ENCODE results near the gene KCNG2. TPM values are rescaled to one million over a fixed set of nuclear protein-coding genes. Genes with fewer than 3 reads are reported as not detected.

The KCNG2 gene
- total RNA-seq, 2 experiments from 2014 or later: not detected

GRCh38 chr18:79802298-79802697 is 4.6 kb downstream of the KCNG2 start:
- POLR2A ChIA-PET: no interaction called here
- H3K9me3 Mint-ChIP-seq: no peaks in the 10 kb centered on the region
- DNase-seq: no peak

GRCh38 chr18:79803611-79804051 is 5.9 kb downstream of the KCNG2 start:
- no peaks in the 10 kb centered on the region for H3K36me3 Mint-ChIP-seq (ENCODE audit: low read depth)
- H3K4me3 Mint-ChIP-seq: no peak overlapping the region
- H3K4me1 Mint-ChIP-seq: peaks cover 14% of the 10 kb centered on the region
- no peaks in the 10 kb centered on the region for H3K9me3 Mint-ChIP-seq
- ChIA-PET CTCF (no interaction called here), POLR2A (no interaction called here)
- H3K27me3 Mint-ChIP-seq: peaks cover 15% of the 10 kb centered on the region
- DNase-seq: no peak
- H3K27ac Mint-ChIP-seq: no peak overlapping the region

More at GRCh38 chr18:79802298-79802697, 4.6 kb downstream of the KCNG2 start:
- Mint-ChIP-seq H3K27ac (no peak overlapping the region), H3K36me3 (ENCODE audit: low read depth) (no peaks in the 10 kb centered on the region), H3K27me3 (peaks cover 17% of the 10 kb centered on the region), H3K4me1 (peaks cover 15% of the 10 kb centered on the region), H3K4me3 (no peak overlapping the region)
- CTCF ChIA-PET: no interaction called here

- no peaks in the 10 kb centered on the region for H3K36me3 Mint-ChIP-seq (ENCODE audit: low read depth)
- no peak overlapping the region for H3K27ac Mint-ChIP-seq
- no peaks in the 10 kb centered on the region for H3K9me3 Mint-ChIP-seq
- no peak for DNase-seq
- H3K27me3 Mint-ChIP-seq: peaks cover 10% of the 10 kb centered on the region
- ChIA-PET POLR2A (no interaction called here), CTCF (no interaction called here)
- H3K4me1 Mint-ChIP-seq: peaks cover 13% of the 10 kb centered on the region
- H3K4me3 Mint-ChIP-seq: no peak overlapping the region
Observed at GRCh38 chr18:79804130-79804787, 6.5 kb downstream of the KCNG2 start.

- Mint-ChIP-seq H3K4me3 (no peak overlapping the region), H3K27ac (no peak overlapping the region)
- CTCF ChIA-PET: interaction anchor here (0.6 kb wide), 2 partner anchors 99 to 417 kb away, joined by 4 to 5 read pairs; no protein-coding TSS in a partner anchor
Observed at GRCh38 chr18:79805211-79805887, 7.6 kb downstream of the KCNG2 start.

GRCh38 chr18:79805926-79806487 is 8.3 kb downstream of the KCNG2 start:
- Mint-ChIP-seq H3K9me3 (no peaks in the 10 kb centered on the region), H3K27me3 (no peaks in the 10 kb centered on the region), H3K27ac (no peak overlapping the region), H3K4me1 (peaks cover 6% of the 10 kb centered on the region), H3K4me3 (no peak overlapping the region), H3K36me3 (ENCODE audit: low read depth) (no peaks in the 10 kb centered on the region)
- ChIA-PET CTCF (no interaction called here), POLR2A (no interaction called here)
- no peak for DNase-seq

More at GRCh38 chr18:79805211-79805887, 7.6 kb downstream of the KCNG2 start:
- POLR2A ChIA-PET: no interaction called here
- no peak for DNase-seq
- Mint-ChIP-seq H3K9me3 (no peaks in the 10 kb centered on the region), H3K4me1 (peaks cover 6% of the 10 kb centered on the region), H3K36me3 (ENCODE audit: low read depth) (no peaks in the 10 kb centered on the region), H3K27me3 (no peaks in the 10 kb centered on the region)

GRCh38 chr18:79806976-79807841 is 9.5 kb downstream of the KCNG2 start:
- no peak overlapping the region for H3K27ac Mint-ChIP-seq
- no peak for DNase-seq

GRCh38 chr18:79809482-79810192 is 11.9 kb downstream of the KCNG2 start:
- Mint-ChIP-seq H3K36me3 (ENCODE audit: low read depth) (no peaks in the 10 kb centered on the region), H3K9me3 (no peaks in the 10 kb centered on the region), H3K4me3 (no peak overlapping the region), H3K4me1 (peaks cover 4% of the 10 kb centered on the region), H3K27me3 (peaks cover 11% of the 10 kb centered on the region), H3K27ac (no peak overlapping the region)
- ChIA-PET CTCF (interaction anchor here (1.4 kb wide), 1 partner anchor 10 kb away, joined by 4 read pairs; no protein-coding TSS in a partner anchor), POLR2A (no interaction called here)
- no peak for DNase-seq

More at GRCh38 chr18:79806976-79807841, 9.5 kb downstream of the KCNG2 start:
- H3K9me3 Mint-ChIP-seq: no peaks in the 10 kb centered on the region
- ChIA-PET POLR2A (no interaction called here), CTCF (interaction anchor here (0.5 kb wide), 1 partner anchor 186 kb away, joined by 5 read pairs; no protein-coding TSS in a partner anchor)
- peaks cover 6% of the 10 kb centered on the region for H3K4me1 Mint-ChIP-seq
- peaks cover 6% of the 10 kb centered on the region for H3K27me3 Mint-ChIP-seq
- no peaks in the 10 kb centered on the region for H3K36me3 Mint-ChIP-seq (ENCODE audit: low read depth)
- no peak overlapping the region for H3K4me3 Mint-ChIP-seq

GRCh38 chr18:79812052-79812451 is 14.3 kb downstream of the KCNG2 start:
- CTCF ChIA-PET: no interaction called here
- DNase-seq: no peak
- Mint-ChIP-seq H3K27me3 (peaks cover 11% of the 10 kb centered on the region), H3K4me1 (no peaks in the 10 kb centered on the region), H3K27ac (no peak overlapping the region), H3K4me3 (no peak overlapping the region), H3K36me3 (ENCODE audit: low read depth) (no peaks in the 10 kb centered on the region), H3K9me3 (no peaks in the 10 kb centered on the region)
- POLR2A ChIA-PET: no interaction called here

- CTCF ChIA-PET: interaction anchor here (0.5 kb wide), 1 partner anchor 21 kb away, joined by 3 read pairs; no protein-coding TSS in a partner anchor
- Mint-ChIP-seq H3K4me1 (no peaks in the 10 kb centered on the region), H3K27me3 (peaks cover 11% of the 10 kb centered on the region), H3K27ac (no peak overlapping the region), H3K36me3 (ENCODE audit: low read depth) (no peaks in the 10 kb centered on the region), H3K9me3 (no peaks in the 10 kb centered on the region), H3K4me3 (no peak overlapping the region)
- POLR2A ChIA-PET: no interaction called here
- no peak for DNase-seq
Observed at GRCh38 chr18:79814373-79814772, 16.6 kb downstream of the KCNG2 start.

- Mint-ChIP-seq H3K27me3 (peaks cover 11% of the 10 kb centered on the region), H3K4me1 (peaks cover 8% of the 10 kb centered on the region), H3K4me3 (no peak overlapping the region), H3K27ac (no peak overlapping the region), H3K36me3 (ENCODE audit: low read depth) (no peaks in the 10 kb centered on the region), H3K9me3 (no peaks in the 10 kb centered on the region)
- no peak for DNase-seq
- CTCF ChIA-PET: no interaction called here
- POLR2A ChIA-PET: no interaction called here
Observed at GRCh38 chr18:79815657-79816056, 17.9 kb downstream of the KCNG2 start.

GRCh38 chr18:79816092-79816491 is 18.4 kb downstream of the KCNG2 start:
- no peak for DNase-seq
- Mint-ChIP-seq H3K4me3 (no peak overlapping the region), H3K36me3 (ENCODE audit: low read depth) (no peaks in the 10 kb centered on the region), H3K4me1 (peaks cover 8% of the 10 kb centered on the region), H3K27ac (no peak overlapping the region), H3K9me3 (no peaks in the 10 kb centered on the region), H3K27me3 (peaks cover 15% of the 10 kb centered on the region)
- ChIA-PET POLR2A (no interaction called here), CTCF (no interaction called here)

- peaks cover 8% of the 10 kb centered on the region for H3K4me1 Mint-ChIP-seq
- no peaks in the 10 kb centered on the region for H3K36me3 Mint-ChIP-seq (ENCODE audit: low read depth)
- no peaks in the 10 kb centered on the region for H3K9me3 Mint-ChIP-seq
- H3K27ac Mint-ChIP-seq: no peak overlapping the region
- H3K27me3 Mint-ChIP-seq: peaks cover 8% of the 10 kb centered on the region
- CTCF ChIA-PET: no interaction called here
- no peak overlapping the region for H3K4me3 Mint-ChIP-seq
- POLR2A ChIA-PET: no interaction called here
- no peak for DNase-seq
Observed at GRCh38 chr18:79816981-79817606, 19.4 kb downstream of the KCNG2 start.
